Stimulated activated naive CD4-positive, alpha-beta T cell (primary cell): ENCODE measurements around the gene SLC11A1.

Experiments
- DNase-seq, 6 experiments: peaks; one replicate each; lab custom pipeline; 2025; lab: John Stamatoyannopoulos, UW

SLC11A1 gene, protein sequence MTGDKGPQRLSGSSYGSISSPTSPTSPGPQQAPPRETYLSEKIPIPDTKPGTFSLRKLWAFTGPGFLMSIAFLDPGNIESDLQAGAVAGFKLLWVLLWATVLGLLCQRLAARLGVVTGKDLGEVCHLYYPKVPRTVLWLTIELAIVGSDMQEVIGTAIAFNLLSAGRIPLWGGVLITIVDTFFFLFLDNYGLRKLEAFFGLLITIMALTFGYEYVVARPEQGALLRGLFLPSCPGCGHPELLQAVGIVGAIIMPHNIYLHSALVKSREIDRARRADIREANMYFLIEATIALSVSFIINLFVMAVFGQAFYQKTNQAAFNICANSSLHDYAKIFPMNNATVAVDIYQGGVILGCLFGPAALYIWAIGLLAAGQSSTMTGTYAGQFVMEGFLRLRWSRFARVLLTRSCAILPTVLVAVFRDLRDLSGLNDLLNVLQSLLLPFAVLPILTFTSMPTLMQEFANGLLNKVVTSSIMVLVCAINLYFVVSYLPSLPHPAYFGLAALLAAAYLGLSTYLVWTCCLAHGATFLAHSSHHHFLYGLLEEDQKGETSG

DNA sequence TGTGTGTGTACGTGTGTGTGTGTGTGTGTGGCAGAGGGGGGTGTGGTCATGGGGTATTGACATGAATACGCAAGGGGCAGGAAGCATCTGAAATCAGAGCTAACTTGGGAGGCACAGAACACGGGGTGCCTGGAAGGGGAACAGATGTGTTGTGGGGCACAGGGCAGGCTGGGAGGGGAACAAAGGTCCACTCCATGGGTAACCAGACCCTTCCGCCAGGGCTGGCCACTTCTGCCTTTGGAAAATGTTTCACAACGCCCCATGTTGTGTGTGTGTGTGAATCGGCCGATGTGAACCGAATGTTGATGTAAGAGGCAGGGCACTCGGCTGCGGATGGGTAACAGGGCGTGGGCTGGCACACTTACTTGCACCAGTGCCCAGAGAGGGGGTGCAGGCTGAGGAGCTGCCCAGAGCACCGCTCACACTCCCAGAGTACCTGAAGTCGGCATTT is at the start of gene SLC11A1:
Gene SLC11A1 (plus strand): TSS at position 358 of the 451 bp plus-strand sequence. CDS start 96 bp downstream, outside the sequence.
- no peak for DNase-seq

DNA sequence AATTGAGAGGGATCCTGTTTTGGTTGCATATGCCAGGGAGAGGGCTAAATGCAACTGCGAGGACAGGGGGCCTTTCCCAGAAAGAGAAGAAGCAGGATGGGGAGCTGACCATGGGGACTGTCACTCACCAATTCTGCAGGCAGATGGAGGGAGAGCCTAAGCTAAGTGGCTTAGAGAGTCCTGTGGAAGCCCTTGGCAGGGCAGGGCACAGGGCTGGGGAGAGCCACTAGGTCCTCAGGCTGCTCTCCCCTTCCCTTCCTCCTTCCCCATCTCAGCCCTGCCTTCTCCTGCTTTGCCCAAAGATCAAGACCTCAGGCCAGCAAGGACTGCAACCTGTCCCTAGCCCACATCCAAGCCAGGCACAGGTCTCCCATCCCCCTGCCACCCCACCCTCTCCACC is 49.8 kb upstream of the SLC11A1 start:
- no peak for DNase-seq

DNA sequence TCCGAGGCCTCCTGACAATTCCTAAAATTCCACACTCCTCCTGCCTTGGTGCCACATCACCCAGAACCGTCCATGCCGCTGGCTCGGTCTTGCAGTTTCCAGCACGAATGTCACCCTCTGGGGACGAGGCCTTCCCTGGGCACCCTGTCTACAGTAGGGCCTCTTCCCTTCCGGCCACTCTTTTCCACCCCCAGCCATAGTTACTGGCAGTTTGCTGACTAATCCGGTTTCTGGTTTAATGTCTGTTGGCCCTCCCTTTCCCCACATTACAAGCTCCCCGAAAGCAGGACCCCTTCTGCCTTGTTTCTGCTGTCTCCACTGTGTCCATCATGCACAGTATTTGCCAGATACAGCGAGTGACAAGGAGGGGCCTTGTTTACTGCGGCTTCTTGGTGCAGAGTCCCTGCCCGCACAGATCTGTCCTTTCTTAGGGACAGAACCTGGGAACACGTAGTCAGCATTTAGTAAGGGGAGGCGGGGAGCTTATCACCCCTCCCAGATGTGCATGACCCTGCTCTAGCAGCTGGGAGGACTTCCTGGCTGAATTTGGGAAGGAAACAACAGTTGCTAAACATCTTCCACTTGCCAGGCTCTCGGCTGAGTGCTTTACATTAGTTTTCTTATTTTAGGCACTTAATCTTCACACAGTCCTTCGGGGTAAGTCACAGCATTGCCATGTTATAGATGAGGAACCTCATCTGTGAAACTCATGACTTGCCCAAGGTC is 49.0 kb upstream of the SLC11A1 start:
- DNase-seq, result no peak

DNA sequence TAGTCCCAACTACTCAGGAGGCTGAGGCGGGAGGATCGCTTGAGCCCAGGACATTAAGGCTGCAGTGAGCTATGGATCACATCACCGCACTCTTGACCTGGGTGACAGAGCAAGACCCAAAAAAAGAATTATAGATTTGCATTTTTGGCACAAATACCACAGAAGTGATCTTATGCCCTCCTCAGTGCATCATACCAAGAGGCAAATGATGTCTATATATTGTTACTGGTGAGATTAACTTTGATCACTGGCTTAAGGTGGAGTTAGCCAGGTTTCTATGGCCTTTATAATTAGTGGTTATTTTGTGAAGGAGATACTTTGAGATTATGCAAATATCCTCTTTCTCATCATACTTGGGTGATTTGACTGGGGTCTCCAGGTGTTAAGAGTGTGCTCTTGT is 47.5 kb upstream of the SLC11A1 start:
- DNase-seq, result no peak

DNA sequence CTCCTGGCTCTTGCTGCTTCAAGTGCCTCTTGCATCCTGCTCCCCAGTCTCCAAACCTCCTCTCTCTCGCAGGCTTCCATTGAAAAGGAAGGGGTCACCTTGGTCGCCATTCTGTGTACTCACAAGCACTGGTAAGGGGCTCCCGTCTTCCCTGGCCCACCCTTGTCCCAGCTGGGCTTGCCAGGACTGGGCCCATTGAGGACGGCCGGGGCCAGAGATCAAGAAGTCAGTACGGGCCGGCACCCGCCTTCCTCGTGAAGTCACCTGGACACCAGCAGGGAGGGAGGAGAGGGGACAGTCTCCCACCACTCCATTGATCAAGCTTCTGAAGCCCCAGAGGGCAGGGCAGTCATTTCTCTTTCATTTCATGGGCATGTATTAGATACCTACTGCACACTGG is 41.4 kb upstream of the SLC11A1 start:
- no peak for DNase-seq

DNA sequence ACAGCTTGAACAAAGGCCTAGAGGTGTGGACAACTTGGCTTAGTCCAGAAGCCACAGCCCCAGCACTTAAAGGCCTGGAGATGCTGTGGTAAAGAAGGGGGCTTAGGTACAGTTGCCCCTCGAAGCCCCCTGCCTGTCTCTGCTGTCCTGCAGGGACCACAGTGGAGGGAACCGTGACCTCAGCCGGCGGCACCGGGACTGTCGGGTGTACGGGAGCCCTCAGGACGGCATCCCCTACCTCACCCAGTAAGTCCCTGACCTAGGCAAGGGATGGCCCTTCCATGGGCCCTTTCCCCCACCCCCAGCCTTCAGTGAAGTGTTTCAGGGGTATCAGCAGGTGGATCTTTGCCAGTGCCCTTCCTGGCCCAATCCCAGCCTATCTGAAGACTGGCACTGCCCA is 40.7 kb upstream of the SLC11A1 start:
- DNase-seq, result no peak

DNA sequence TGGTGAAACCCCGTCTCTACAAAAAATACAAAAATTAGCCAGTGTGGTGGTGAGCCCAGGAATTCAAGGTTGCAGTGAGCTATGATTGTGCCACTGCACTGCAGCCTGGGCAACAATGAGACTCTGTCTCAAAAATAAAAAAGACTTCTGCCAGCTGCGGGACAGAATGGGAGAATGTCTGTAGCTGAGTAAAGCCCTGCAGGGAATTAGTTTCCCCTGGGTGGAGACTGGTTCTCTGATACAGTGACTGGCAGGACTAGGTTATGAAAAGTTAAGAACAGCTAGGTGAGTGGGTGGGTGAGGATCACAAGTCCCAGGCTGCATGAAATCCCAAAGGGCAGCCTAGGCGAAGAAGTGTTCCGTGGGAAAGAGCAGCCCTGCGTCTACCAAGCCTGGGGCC is 39.2 kb upstream of the SLC11A1 start:
- no peak for DNase-seq

DNA sequence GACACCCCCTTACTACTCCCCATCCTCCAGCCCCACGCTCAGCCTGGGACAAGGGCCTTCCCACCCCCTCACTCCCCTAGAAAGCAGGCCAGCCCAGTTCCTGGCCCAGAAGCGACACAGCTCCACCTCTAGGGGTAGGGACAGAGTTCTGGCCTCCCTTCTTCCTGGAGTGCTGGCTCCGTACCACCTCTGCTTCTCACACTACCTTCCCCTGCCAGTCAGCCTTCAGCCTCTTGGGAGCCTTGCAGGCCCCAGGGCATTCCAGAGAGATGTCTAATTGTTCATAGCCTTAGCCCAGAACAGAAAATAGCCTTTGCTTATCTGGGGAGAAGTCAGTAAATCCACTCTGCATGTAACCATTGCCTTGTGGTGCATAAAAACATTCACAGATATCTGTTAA is 38.5 kb upstream of the SLC11A1 start:
- no peak for DNase-seq

DNA sequence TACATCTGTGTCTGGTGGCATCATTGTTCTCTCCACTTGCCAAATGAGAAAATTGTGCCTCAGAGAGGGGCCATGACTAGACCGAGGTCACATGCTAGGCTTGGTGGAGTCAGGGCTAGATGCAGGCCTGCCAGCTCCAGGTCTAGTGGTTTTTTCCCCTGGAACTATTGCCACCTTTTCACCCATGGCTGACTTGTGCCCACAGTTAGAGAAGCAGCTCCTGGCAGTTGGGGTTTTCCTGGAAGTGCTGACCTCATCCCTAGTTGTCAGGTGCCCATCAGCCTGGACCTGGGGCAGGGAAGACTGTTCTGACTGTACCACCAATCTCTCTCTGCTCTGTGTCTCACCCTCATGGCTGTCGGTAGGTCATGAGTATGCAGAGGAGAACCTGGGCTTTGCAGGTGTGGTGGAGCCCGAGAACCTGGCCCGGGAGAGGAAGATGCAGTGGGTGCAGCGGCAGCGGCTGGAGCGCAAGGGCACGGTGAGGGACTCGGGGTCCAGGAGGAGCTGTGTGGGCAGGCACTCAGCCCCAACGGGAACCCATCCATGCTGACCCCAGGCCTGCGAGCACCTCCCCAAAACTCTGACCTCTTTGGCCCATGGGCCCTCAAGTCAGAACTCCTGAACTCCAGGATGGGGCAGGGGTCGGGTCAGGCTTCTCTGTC is 37.9 kb upstream of the SLC11A1 start:
- no peak for DNase-seq

DNA sequence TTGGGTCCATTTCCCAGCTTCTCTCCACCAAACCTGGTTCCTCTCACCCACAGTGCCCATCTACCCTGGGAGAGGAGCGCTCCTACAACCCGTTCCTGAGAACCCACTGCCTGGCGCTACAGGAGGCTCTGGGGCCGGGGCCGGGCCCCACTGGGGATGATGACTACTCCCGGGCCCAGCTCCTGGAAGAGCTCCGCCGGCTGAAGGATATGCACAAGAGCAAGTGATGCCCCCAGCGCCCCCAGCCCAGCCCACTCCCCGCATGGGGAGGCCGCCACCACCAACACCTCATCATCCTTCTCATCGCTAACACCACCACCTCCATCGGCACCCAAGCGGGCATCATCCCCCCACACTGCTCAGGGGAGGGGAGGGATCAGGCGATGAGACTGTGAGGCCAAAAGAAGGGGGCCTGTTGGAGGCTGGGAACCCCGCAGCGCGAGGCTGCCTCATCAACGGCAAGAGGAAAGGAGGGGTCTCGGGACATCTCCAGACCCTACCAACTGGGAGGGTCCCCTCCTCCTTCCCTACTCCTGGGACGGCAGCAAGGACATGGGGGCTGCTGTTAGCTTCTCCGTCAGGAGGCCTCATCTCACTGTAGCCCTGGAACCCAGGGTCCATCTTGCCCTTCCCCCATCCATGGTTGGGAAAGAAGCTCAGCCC is 37.2 kb upstream of the SLC11A1 start:
- no peak for DNase-seq

DNA sequence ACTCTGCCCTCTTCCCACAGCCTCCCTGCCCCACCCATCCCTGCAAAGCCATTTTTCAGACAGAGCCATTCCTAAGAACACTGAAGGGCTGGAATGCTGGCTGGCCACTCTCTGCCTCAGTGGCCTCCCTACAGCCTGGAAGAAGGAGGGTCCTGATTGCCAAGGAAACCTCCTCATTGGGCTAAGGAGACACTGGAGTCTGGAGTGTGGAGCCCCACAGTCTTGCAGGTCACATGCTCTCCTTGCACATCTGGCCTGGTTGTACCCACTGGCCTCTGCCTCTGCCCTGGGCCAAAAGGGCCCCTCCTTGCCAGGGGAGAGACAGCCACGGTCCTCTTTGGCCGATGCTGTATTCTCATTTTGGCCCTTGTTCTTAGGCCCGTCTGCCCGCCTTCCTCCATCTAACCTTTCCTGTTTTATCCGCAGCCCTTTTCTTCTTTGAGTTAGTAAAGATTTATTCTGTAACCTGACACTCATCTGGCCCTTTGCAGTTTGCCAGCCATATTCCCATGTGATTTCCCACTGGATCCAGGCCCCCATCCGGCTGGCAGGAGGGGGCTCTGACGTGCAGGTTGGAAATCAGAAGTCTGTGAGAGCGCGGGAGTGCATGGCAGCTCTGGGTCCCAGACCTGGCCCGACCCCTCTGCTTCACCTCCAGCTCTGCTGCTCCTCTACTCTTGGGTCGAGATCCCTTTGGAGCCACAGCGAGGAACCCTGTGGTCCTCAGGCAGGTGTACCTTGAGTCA is 36.4 kb upstream of the SLC11A1 start:
- DNase-seq, result no peak

DNA sequence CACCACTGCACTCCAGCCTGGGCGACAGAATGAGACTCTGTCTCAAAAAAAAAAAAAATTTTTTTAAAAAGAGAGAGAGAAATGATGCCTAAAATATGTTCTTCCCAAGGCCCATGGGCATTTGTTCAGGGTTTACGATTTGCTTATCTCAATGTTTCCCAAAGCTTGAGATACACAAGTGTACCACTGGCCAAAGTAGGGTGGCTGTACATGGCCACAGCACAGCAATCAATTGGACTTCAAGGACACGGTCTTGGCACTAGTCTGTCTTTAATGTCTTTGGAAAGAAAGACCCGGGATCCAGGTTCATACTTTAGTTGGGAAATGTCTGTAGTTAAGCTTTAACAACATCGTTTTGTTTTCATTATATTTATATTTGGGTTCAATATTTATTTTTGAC is 34.9 kb upstream of the SLC11A1 start:
- DNase-seq, result no peak

DNA sequence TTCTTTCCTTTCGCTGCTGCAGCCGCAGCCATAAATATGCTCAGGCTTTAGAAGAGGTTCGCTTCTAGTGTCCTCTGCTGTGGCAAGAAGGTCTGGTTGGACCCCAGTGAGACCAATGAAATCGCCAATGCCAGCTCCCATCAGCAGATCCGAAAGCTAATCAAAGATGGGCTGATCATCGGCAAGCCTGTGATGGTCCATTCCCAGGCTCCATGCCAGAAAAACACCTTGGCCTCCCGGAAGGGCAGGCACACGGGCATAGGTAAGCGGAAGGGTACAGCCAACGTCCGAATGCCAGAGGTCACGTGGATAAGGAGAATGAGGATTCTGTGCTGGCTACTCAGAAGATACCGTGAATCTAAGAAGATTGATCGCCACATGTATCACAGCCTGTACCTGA is 28.0 kb upstream of the SLC11A1 start:
- DNase-seq, result no peak

DNA sequence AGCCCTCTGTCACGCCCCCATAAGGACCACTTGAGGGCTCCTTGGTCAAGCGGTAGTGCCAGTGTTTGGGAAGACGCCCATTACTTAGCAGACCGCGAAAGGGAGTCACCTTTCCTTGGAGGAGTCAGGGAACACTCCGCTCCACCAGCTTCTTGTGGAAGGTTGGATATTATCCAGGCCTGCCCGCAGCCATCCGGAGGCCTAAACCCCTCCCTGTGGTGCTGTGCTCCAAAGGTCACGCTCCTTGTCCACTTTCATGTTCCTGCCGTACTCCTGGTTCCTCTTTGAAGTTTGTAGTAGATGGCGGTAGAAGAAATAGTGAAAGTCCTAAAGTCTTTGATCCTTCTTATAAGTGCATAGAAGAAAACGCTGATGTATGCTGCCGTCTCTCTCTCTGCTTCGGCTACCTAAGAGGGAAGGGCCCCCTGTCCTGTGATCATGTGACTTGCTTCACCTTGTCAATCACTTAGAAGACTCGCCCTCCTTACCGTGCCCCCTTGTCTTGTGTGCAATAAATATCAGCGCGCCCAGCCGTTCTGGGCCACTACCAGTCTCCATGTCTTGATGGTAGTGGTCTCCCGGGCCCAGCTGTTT is 27.1 kb upstream of the SLC11A1 start:
- no peak for DNase-seq

DNA sequence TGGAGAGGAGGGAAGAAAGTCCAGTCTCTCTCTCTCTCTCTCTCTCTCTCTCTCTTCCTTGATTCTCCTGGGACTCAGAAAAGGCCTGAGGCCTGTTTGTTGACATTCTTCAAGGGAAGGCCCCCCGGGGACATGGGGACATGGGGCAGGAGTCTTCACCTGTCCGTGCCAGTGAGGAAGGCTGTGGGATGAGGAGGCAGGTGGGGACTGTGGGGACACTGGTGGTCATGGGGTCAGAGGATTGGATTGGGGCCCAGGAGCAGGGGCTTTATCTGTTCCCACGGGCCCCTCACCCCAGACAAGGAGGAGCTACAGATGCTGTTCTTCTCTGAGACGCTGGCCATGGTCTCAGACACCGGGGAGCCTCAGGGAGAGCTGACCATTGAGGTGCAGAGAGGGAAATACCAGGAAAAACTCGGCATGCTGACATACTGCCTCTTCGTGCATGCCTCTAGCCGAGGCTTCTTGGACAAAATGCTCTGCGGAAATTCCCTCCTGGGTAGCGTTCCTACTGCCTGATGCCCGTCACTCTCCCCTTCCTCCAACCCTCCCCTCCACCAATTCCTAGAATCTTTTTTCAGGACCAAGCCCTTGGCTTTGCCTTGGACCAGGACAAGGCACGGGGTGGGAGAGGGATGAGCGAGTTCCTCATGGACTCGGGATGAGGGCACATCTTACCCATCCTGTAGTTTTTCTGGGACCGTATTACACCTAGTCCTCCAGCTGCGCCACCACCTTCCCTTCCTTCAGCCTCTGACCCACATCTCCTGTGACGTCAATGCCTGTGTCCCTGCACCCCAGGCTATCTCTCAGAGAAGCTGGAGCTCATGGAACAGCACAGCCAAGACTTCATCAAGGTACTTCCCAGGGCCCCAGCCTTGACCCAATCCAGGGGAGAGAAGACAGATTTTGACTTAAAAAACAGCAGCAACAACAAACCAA is 24.6 kb upstream of the SLC11A1 start:
- DNase-seq, result no peak

DNA sequence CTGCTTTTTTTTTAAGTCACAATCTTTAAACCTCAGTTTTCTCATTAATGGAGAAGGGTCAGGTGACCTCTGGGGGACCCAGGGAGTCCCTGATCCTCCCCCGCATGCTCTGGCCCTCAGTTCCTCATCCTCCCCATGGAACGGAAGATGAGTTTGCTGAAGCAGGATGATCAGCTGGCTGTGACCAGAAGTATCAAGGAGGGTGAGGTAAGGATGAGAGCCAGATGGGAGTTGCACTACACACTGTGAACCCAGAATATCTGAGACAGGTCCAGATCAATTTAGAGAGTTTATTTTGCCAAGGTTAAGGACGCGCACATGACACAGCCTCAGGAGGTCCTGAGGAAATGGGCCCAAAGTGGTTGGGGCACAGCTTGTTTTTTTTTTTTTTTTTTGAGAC is 21.6 kb upstream of the SLC11A1 start:
- DNase-seq, result no peak

DNA sequence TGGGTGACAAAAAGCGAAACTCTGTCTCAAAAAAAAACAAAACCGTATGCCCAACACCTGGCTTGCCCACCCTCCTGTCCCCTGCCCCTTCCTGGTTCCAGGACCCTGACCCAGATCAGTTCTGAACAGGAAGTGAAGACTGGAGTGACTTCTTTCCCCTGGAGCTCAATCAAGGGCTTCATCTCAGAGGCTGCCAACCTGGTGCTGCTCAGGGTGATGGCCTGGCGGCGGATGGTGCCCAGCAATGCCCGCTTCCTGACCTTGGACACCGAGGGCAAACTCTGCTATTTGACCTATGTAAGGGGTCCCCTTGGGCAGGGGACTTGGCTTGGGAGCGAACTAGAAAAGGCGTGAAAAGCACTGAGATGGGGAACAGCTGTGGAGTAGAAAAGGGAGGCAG is 19.5 kb upstream of the SLC11A1 start:
- DNase-seq, result no peak

DNA sequence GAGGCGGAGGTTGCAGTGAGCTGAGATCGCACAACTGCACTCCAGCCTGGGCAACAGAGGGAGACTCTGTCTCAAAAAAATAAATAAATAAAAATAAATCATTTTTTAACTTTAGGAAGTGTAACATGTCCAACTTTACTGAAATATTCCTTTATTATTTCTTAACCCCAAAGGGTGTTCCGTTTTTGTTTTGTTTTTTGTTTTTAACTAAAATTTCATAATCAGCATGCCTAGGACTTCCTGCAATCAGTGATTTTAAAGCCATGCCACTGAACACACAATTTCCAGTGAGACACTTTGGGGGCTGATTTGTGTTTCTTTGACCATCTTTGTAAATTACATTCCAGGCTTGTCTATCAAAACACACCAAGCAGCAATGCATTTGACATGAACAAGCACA is 18.3 kb upstream of the SLC11A1 start:
- no peak for DNase-seq

DNA sequence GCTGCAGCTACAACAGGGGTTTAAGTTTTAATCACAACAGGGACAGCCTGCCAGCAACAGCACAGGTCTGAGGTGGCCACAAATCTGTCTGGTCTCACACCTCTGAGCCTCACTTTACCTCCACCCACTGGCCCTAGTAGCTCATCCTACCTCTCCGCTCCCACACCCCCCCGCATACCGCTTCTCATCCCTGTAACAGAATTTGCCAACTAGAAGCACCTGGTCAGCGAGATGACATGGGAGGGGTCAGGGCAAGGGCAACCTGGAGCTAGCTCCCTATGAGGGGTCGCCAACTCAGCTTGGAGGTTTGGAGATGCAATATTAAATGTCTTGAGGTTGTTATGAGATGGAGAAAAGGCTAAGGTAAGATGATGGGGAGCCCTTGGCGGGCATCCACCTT is 17.9 kb upstream of the SLC11A1 start:
- no peak for DNase-seq
